ENCODE data around the gene CACNA2D3. TPM values are rescaled to one million over a fixed set of nuclear protein-coding genes. Genes with fewer than 3 reads are reported as not detected.

Gene CACNA2D3
- total RNA-seq, 1 donor from 2014 or later: 21.2 TPM

DNA sequence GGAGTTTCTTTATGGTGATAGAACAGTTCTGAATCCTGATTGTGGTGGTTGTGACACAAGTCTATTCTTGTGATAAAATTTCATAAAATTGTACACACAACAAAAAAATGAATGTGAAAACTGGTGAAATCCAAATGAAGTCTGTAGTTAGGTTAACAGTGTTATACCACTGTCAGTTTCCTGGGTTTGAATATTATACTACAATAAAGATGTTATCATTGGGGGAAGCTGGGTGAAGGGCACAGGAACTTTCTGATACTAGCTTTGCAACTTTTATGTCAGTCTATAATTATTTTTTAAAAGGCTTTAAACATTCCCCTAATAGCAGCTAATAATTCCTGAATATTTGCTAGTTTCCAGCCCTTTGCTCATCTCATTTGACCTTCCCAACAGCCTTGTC, 485.7 kb downstream of the CACNA2D3 start:
- peaks cover 8% of the 10 kb centered on the region for H3K4me1 ChIP-seq
- TF ChIP-seq, protein P1, sequence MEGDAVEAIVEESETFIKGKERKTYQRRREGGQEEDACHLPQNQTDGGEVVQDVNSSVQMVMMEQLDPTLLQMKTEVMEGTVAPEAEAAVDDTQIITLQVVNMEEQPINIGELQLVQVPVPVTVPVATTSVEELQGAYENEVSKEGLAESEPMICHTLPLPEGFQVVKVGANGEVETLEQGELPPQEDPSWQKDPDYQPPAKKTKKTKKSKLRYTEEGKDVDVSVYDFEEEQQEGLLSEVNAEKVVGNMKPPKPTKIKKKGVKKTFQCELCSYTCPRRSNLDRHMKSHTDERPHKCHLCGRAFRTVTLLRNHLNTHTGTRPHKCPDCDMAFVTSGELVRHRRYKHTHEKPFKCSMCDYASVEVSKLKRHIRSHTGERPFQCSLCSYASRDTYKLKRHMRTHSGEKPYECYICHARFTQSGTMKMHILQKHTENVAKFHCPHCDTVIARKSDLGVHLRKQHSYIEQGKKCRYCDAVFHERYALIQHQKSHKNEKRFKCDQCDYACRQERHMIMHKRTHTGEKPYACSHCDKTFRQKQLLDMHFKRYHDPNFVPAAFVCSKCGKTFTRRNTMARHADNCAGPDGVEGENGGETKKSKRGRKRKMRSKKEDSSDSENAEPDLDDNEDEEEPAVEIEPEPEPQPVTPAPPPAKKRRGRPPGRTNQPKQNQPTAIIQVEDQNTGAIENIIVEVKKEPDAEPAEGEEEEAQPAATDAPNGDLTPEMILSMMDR (IDR thresholded peaks at IDR 0.05; ENCODE audit: borderline replicate concordance): no peak
- no peak overlapping the region for H3K4me3 ChIP-seq
- no peak for DNase-seq
- no peak overlapping the region for H3K27ac ChIP-seq (replicated peaks)
- no peaks in the 10 kb centered on the region for H3K27me3 ChIP-seq (ENCODE audit: low read depth)
- H3K36me3 ChIP-seq: no peaks in the 10 kb centered on the region
- intact Hi-C loops (cut with micrococcal nuclease): no loop called here
- peaks cover 8% of the 10 kb centered on the region for H3K9me3 ChIP-seq (replicated peaks)

DNA sequence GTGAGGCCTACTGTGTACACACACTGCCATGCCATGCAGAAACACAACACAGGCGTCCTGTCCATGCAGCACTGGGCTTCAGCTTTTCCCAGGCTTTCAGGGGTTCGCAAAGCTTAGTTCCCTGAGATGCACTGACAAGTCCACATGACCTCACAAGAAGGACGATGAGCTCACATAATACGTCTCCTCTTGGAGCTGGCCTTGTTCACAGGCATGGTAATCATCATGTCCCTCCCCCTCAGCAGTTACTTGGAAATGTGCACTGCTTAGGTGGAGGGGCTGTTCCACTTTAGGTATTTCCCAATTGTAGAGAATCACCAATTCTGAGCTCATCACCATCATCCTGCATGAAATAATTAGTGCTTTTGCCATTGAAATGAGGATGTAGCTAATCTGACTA, 496.7 kb downstream of the CACNA2D3 start:
- Histone ChIP-seq H3K4me3 (no peak overlapping the region), H3K27ac (replicated peaks) (no peak overlapping the region), H3K4me1 (no peaks in the 10 kb centered on the region), H3K9me3 (replicated peaks) (no peaks in the 10 kb centered on the region), H3K36me3 (no peaks in the 10 kb centered on the region), H3K27me3 (ENCODE audit: low read depth) (no peaks in the 10 kb centered on the region)
- TF ChIP-seq, protein P1 (IDR thresholded peaks at IDR 0.05; ENCODE audit: borderline replicate concordance): no peak
- no peak for DNase-seq
- intact Hi-C loops (cut with micrococcal nuclease): no loop called here

DNA sequence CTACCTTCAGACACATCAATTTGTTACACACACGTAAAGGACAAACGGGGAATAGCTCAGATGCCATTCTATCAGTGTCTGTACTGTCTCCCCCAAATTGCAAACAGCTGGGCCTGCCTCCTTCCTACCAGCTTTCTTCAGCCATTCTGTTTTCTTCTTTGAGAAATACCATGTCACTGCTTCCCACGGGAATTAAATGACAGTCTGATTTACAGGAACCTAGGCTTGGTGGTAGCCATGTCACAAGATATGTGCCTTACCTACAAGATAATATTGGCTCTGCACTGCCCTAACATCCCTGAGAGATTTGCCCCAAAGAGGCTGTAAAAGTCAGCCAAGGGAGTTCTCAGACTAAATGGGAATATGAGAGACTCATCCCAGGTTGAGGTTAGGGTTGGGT, 497.2 kb downstream of the CACNA2D3 start:
- H3K27ac ChIP-seq (replicated peaks): no peak overlapping the region
- intact Hi-C loops (cut with micrococcal nuclease): no loop called here
- TF ChIP-seq, protein P1 (IDR thresholded peaks at IDR 0.05; ENCODE audit: borderline replicate concordance): no peak
- no peaks in the 10 kb centered on the region for H3K4me1 ChIP-seq
- no peaks in the 10 kb centered on the region for H3K9me3 ChIP-seq (replicated peaks)
- no peak for DNase-seq
- no peaks in the 10 kb centered on the region for H3K36me3 ChIP-seq
- no peak overlapping the region for H3K4me3 ChIP-seq
- H3K27me3 ChIP-seq (ENCODE audit: low read depth): no peaks in the 10 kb centered on the region

DNA sequence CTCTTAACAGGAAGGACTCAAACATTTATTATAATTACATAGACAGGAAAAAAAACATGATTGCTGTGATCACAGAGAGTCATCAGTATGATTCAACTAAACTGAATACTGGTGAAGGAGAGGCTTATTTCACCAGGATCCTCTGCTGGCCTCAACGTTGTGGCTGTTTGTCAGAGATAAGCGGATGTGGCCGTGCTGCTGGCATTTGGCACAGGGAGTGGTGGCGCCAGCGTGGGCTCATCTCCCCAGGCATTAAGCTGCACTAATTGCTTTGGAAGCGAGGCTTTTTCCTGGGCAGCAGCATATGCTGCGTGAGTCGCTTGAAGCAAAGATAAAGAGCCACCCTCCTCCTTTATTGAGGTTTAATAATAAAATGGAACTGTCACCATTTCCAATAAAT, 498.8 kb downstream of the CACNA2D3 start:
- TF ChIP-seq, protein P1 (IDR thresholded peaks at IDR 0.05; ENCODE audit: borderline replicate concordance): no peak
- H3K9me3 ChIP-seq (replicated peaks): no peaks in the 10 kb centered on the region
- intact Hi-C loops (cut with micrococcal nuclease): no loop called here
- H3K36me3 ChIP-seq: no peaks in the 10 kb centered on the region
- no peaks in the 10 kb centered on the region for H3K4me1 ChIP-seq
- no peak overlapping the region for H3K27ac ChIP-seq (replicated peaks)
- DNase-seq: no peak
- no peak overlapping the region for H3K4me3 ChIP-seq
- no peaks in the 10 kb centered on the region for H3K27me3 ChIP-seq (ENCODE audit: low read depth)

DNA sequence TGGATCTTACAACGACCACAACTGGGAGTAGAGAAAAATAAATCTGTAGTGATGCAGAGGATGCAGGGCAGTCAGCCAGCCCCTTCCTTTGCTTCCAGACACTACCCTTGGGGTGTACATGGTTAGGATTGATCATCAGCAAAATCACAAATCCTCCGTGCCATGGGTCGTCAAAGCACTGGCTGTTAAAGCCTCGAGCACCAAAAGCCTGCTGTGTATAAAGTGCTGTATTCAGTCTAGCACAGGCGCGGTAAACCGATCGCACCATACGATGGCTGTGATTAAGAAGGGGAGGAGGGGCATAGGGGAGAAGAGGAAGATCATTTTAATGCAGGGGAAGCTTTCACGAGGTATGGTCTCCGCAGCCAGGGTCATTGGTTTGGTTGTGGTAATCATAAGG, 500.3 kb downstream of the CACNA2D3 start:
- Histone ChIP-seq H3K9me3 (replicated peaks) (no peaks in the 10 kb centered on the region), H3K4me1 (no peaks in the 10 kb centered on the region), H3K27ac (replicated peaks) (no peak overlapping the region), H3K36me3 (peaks cover 2% of the 10 kb centered on the region), H3K4me3 (no peak overlapping the region), H3K27me3 (ENCODE audit: low read depth) (no peaks in the 10 kb centered on the region)
- intact Hi-C loops (cut with micrococcal nuclease): no loop called here
- DNase-seq: no peak
- TF ChIP-seq, protein P1 (IDR thresholded peaks at IDR 0.05; ENCODE audit: borderline replicate concordance): no peak
